CD4-positive, alpha-beta T cell treated with Interleukin-2 at 100 ng/mL for 4 hours (primary cell): Measurements from ENCODE around the gene COQ7.

ENCODE experiments used
- DNase-seq: peaks from one replicate; pipeline ENCODE4 v3.0.0-alpha.2; 2020; ENCODE audit warnings: low spot score

COQ7 gene

GRCh38 chr16:19086322-19087199 is 19.1 kb downstream of the COQ7 start:
- peak; percentile 78 for DNase-seq

GRCh38 chr16:19088341-19088916 is 21.0 kb downstream of the COQ7 start:
- DNase-seq = no peak

- DNase-seq = no peak
Measured at GRCh38 chr16:19089410-19089955, 22.1 kb downstream of the COQ7 start.

- no peak for DNase-seq
Measured at GRCh38 chr16:19090916-19091315, 23.5 kb downstream of the COQ7 start.

GRCh38 chr16:19092653-19093410 is 25.4 kb downstream of the COQ7 start:
- no peak for DNase-seq

GRCh38 chr16:19093631-19094541 is 26.5 kb downstream of the COQ7 start:
- DNase-seq = no peak

- no peak for DNase-seq
Measured at GRCh38 chr16:19094542-19095365, 27.3 kb downstream of the COQ7 start.

GRCh38 chr16:19095654-19096053 is 28.2 kb downstream of the COQ7 start:
- DNase-seq = no peak

- no peak for DNase-seq
Measured at GRCh38 chr16:19098173-19098572, 30.8 kb downstream of the COQ7 start.

- DNase-seq = no peak
Measured at GRCh38 chr16:19102187-19102872, 34.9 kb downstream of the COQ7 start.

GRCh38 chr16:19104607-19105006 is 37.2 kb downstream of the COQ7 start:
- DNase-seq = no peak

GRCh38 chr16:19105131-19105530 is 37.7 kb downstream of the COQ7 start:
- no peak for DNase-seq

GRCh38 chr16:19105891-19106624 is 38.6 kb downstream of the COQ7 start:
- DNase-seq = no peak

GRCh38 chr16:19106625-19107020 is 39.2 kb downstream of the COQ7 start:
- DNase-seq = no peak

GRCh38 chr16:19108409-19109287 is 41.2 kb downstream of the COQ7 start:
- no peak for DNase-seq

GRCh38 chr16:19109288-19109664 is 41.9 kb downstream of the COQ7 start:
- DNase-seq = no peak

GRCh38 chr16:19110537-19111360 is 43.3 kb downstream of the COQ7 start:
- DNase-seq = no peak

GRCh38 chr16:19112099-19112407 is 44.6 kb downstream of the COQ7 start:
- no peak for DNase-seq
